AG09309 (cell line): ENCODE data around the gene NFATC2.
"Not testable (repeated sequence)": the region's sequence is repeated elsewhere in the genome, so short reads cannot be mapped to it uniquely, and the experiment has no call there.

ENCODE experiments used
- DNase-seq: peaks from one replicate; pipeline ENCODE4 v3.0.0-alpha.2; 2010; ENCODE audit warnings: low read depth
- H3K4me3 ChIP-seq: 2 replicates; pipeline ENCODE4 v1.5.1; 2011; ENCODE audit warnings: mild to moderate bottlenecking, low read depth, low read length, moderate library complexity; ENCODE audit not compliant: control insufficient read depth
- CTCF ChIP-seq: IDR thresholded peaks from 2 replicates; pipeline ENCODE4 v1.5.1; 2011; ENCODE audit warnings: mild to moderate bottlenecking, low read depth, low read length, inconsistent platforms; ENCODE audit not compliant: insufficient read depth, control insufficient read depth; ENCODE audit errors: missing control alignments

NFATC2 gene

GRCh38 chr20:51542033-51542570 is 417 bp downstream of the NFATC2 start:
- DNase-seq: no peak
- H3K4me3 ChIP-seq: no peak overlapping the region
- no peak for TF ChIP-seq CTCF

DNA sequence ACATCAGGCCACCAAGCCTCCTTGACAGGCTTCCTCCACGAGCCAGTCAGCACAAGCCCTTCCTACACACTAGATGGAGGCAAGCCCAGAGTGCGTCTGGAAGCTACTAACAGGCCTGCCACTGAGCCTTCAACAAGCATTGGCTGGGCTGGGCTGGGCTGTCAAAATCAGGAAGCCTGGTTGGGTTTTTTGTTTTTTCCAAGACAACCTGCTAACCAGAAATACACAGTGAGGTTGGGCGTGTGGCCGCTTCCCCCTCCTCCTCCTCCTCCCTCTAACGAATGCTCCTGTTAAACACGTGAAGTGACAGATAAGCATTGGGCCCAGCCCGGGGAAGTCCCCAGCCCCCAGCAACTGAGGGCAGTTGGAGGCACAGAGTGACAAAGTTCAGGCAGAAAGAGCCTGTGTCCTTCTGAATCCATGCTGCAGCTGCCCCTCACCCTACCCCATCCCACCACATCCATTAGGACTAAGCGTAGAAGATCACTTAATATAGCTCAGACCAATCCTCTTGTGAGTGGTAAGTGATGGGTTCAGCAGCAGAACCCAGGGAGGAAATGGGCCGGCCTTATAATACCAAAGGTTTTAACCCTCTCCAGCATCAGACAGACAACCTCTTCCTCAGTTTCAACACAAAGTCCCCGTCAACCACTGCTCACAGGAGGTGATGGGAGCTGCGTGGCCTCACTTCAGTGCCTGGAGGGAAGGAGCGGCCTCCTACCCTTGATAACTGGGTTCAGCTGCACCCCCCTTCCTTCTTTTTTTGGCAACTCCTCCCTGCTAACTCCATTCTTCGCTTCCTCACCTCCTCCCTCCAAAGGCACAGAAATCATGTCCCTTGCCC is 1.1 kb downstream of the NFATC2 start:
- TF ChIP-seq CTCF: no peak
- H3K4me3 ChIP-seq: no peak overlapping the region
- no peak for DNase-seq

DNA sequence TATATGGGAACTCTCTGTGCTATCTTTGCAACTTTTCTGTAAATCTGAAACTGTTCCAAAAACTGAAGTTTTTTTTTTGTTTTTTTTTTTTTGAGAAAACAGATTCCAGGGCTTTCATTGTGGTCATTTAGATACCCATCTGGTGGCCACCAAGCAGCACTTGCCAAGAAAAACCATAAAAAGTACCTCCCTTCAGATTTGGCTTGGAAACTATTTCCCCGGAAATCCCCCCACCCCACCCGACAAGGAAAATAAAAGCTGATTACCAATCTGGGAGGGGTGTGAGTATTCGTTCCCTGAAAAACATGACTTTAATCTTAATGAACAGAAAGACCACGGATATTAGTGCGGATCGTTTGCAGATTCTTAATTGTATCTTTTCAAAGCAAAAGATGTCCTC is 1.9 kb downstream of the NFATC2 start:
- DNase-seq: no peak
- TF ChIP-seq CTCF: no peak
- no peak overlapping the region for H3K4me3 ChIP-seq

GRCh38 chr20:51540074-51540473 is 2.4 kb downstream of the NFATC2 start:
- not testable (repeated sequence) for DNase-seq, H3K4me3 ChIP-seq

DNA sequence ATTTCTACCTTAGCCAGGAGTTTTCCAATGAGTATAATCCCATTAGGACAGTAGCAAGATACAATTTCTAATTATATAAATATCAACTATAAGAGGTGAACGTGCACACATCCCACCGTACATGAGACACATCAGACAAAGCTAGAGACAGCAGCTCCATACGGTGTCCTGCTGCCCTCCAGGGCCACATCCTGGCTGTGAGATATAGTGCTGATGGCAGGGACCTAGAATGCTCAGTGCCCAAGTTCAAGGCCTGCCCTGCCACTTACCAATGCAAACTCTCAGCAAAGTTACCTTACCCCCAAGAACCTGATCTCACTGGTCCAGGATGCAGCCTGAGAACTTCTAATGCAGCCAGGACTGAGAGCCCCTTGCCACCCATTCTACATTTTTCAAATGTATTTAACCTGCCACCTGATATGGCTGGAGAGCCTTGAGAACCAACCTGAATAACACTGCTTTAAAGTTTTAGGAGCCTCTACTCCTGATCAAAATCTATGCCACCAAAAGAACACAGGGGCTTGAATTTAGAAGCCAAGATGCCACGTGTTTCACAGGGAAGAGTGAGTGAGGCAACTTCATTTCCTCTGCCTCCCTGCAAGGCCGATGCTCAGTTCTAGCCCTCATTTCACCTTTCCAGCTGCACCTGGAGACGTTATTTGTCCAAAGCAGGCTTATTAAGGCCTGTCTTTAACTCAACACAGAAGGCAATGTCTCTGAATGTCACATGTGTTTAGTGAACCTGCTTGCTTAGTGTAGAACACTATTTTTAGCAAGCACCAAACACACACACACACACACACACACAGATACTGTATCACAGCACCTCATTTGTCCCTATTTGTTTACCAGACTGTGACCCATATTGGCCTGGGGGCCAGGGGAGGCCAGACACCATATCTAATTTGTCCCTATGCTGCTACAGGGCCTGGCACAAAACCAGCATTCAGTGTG is 6.1 kb downstream of the NFATC2 start:
- TF ChIP-seq CTCF: no peak
- H3K4me3 ChIP-seq: no peak overlapping the region
- DNase-seq: no peak

- no peak for TF ChIP-seq CTCF
- DNase-seq: no peak
- no peak overlapping the region for H3K4me3 ChIP-seq
These were observed 6.8 kb downstream of the NFATC2 start for GRCh38 chr20:51535674-51536073.

GRCh38 chr20:51535075-51535386 is 7.5 kb downstream of the NFATC2 start:
- no peak overlapping the region for H3K4me3 ChIP-seq
- no peak for TF ChIP-seq CTCF
- DNase-seq: no peak
